HG03045 (cell line): ENCODE measurements around the gene GNB2.

ENCODE experiments used
- ATAC-seq: cut with Tn5 transposase; IDR thresholded peaks from one replicate; pipeline ENCODE4 v1.9.1; 2021; ENCODE audit warnings: mild to moderate bottlenecking, moderate library complexity; ENCODE audit not compliant: unreplicated experiment

The GNB2 gene

GRCh38 chr7:100673302-100673941, at the start of gene GNB2:
GNB2 (plus strand) TSS chr7:100673740; CDS start chr7:100676266, 2,526 bp downstream.
- ATAC-seq: peak; percentile 50

- ATAC-seq: no peak
Measured at GRCh38 chr7:100623951-100624824, 49.4 kb upstream of the GNB2 start.

GRCh38 chr7:100626055-100626454, 47.5 kb upstream of the GNB2 start:
- ATAC-seq: no peak

DNA sequence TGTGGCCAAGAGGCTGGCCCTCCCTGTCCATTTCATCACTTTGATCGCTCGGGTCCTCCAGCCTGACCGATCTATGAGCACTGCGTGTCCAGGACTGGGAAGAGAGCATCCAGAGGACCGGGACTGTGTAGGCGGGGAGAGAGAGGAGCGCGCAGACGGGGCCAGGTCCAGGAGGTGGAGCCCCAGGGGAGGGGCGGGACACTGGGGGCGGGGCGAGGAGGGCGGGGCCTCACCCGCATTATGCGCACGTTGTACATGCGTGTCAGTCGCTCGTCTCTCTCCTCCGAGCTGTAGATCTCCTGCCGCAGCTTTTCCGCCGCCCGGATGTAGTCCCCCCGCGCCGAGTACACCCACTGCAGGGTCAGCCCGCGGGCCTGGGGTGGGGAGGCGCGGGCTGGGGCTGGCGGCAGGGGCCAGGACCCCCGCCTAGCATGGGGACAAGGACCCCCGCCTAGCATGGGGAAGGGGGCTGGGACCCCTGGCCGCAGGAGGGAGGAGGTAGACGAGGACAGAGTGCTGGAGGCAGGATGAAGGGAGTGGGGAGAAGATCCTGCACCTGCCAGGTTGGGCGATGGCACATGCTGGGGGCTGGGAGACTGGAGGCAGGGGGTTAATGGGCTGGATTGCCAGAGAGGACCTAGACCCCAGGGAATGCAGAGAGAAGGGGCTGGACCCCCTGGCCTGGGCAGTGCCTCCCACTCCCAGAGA, 46.9 kb upstream of the GNB2 start:
- peak; percentile 84 for ATAC-seq

- ATAC-seq: no peak
Measured at GRCh38 chr7:100627238-100627549, 46.3 kb upstream of the GNB2 start.

GRCh38 chr7:100629117-100629716, 44.3 kb upstream of the GNB2 start:
- no peak for ATAC-seq

GRCh38 chr7:100630066-100630465, 43.5 kb upstream of the GNB2 start:
- no peak for ATAC-seq

DNA sequence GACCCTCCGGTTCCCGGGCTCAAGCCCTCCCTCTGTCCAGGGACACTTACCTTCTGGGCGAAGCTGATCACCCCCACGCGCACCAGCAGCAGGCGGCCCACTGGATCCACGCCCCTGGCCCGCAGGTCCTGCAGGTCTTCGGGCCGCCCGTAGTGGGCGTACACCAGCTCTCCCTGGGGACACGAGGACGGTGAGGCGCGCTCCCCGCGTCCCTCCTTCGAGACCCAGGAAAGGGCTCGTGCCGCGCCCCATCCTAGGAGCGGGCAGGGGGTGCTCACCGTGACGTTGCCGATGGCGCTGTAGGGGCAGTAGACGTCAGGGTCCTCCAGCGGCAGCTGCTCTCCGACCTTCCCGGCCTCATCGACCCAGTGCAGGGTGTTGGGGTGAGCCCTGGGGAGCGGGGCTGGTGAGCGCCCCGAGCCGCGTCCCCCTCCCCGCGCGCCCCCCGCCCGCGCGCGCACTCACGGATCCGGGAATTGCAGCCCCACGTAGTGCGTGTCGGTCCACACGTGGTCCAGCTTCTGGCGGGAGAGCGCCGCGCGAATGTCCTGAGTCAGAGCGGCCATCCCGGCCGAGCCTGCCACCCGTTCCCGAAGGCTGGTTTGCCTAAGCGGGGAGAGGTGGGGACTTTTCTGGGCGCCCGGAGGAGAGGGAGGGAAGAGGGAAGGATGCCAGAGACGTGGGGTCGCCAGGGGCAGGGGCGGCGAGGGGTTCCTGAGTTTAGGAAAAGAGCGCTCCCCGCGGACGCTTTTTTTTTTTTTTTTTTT, 40.4 kb upstream of the GNB2 start:
- ATAC-seq: peak; percentile 48

GRCh38 chr7:100639995-100640516, 33.5 kb upstream of the GNB2 start:
- ATAC-seq: no peak

GRCh38 chr7:100640517-100641440, 32.8 kb upstream of the GNB2 start:
- no peak for ATAC-seq

DNA sequence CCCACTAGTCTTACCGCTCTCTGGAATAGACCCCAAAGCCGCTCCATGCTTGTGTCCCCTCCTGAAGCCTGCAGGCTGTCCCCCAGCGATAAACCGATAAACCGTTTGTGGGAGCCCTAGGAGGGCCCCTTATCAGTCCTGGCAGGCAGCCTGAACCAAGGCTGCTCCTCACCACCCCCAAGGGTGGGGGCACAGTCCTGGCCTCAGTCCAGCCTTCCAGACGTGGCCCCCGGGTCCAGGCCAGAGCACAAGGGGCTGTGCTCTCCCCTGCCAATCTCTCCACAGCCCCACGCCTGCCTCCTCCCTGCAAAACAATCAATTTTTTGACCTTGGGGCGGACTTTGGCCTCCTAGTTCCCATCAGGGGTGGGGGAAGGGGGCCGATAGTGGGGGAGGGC, 32.1 kb upstream of the GNB2 start, which contains the start of gene TFR2:
Gene TFR2, minus strand, starts transcription at position 90 of the 397 bp plus-strand sequence. Its CDS starts 43 bp downstream, at position 47.
- no peak for ATAC-seq

- ATAC-seq: no peak
Measured at GRCh38 chr7:100641860-100642533, 31.5 kb upstream of the GNB2 start.

GRCh38 chr7:100642534-100642907, 31.0 kb upstream of the GNB2 start:
- no peak for ATAC-seq

DNA sequence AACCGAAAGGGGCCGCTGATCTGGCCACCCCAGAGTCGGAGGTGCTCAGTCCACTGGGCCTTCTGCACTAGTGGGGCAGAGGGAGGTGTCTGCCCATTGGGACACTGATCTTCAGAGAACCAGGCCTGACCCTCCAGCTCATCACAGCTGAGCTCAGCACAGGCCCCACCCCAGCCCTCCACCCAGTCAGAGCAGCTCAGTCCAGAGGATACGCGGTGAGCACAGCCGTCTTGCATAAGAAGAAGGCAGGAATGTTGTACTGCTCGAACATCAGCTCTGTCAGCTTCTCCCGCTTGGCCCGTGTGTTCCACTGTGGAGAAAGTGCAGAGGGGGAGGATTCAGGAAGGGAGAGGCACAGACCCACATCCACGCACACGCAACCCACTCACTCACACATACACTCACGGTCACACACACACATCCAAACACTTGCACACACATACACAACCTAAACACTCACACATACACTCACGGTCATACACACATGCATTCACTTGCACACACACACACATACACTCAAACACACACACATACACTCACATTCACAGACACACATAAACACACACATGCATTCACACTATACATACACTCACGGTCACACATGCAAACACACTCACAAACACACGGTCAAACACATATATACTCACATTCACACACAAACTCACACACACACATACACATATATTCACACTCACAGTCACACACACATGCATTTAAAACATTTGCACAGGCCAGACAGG, 23.5 kb upstream of the GNB2 start:
- no peak for ATAC-seq

- no peak for ATAC-seq
Measured at GRCh38 chr7:100654908-100655831, 18.4 kb upstream of the GNB2 start.

DNA sequence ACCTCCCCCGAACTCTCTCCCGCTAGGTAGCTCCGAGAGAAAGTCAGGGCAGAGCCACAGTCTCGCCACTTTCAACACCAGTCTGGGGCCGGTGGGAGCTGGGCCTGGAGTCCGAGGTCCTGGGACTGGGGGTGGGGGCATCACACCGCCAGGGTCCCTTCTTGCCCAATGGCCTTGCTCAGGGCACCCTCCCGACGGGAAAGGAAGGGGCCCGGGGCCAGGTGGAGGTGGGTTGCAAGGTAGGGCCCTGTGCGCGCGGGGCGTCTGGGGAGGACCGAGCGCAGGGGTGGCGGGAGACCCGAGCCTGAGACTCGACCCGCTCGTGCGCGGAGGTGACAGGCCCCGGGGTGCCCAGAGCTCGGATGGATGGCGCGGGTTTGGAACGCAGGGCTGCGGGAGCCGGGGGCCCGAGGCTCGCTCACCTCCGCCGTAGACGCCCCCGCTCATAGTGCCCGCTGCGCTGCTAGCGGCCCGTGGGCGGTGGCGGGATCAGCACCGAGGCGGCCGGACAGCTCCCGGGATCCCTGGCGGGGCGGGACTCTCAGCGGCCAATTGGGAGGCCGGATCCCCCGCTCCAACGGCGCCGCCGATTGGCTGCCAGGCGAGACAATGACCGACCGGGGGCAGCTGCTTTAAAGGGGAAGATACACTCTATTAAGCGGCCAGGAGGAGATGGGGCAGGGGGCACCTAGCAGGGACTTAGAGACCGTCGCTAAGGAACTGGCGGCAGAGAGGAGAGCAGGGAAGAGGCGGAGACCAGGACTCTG, 17.4 kb upstream of the GNB2 start, which contains the start of gene ACTL6B:
Gene ACTL6B, minus strand, starts transcription at position 541 of the 767 bp plus-strand sequence. Its CDS starts 94 bp downstream, at position 447.
- ATAC-seq: no peak
